HEK293 (cell line): ENCODE measurements around the gene FAM229B.

Experiments used
- CTCF ChIA-PET: fragments of 350-600 bp; formaldehyde crosslinking; extraction: SDS; loops from one replicate; lab custom pipeline; 2021; ENCODE audit warnings: antibody characterized with exemption; lab: Yijun Ruan, JAX
- POLR2A ChIA-PET: fragments of 300-600 bp; formaldehyde crosslinking; extraction: SDS; loops from one replicate; lab custom pipeline; 2020; ENCODE audit warnings: antibody characterized with exemption, inconsistent platforms; lab: Yijun Ruan, JAX
- H3K27ac ChIP-seq: fragments of 200-500 bp; sonication (Bioruptor generic); 2 replicates; pipeline ENCODE4 v1.5.1; 2014; ENCODE audit warnings: low read depth, low read length, control low read depth, inconsistent platforms; ENCODE audit errors: extremely low read depth
- H3K36me3 ChIP-seq, 2 experiments: fragments of 200-500 bp in 1 of 2; sonication (Bioruptor generic) in 1 of 2; 1 replicate in 1 of 2; 2 replicates in 1 of 2; pipeline ENCODE4 v1.5.1; 2014 to 2017; ENCODE audit warnings: inconsistent platforms in 2 of 2, low read length in 2 of 2; ENCODE audit not compliant: control insufficient read depth in 2 of 2, insufficient read depth in 1 of 2
- H3K4me1 ChIP-seq: fragments of 200-500 bp; sonication (Bioruptor generic); 2 replicates; pipeline ENCODE4 v1.5.1; 2014; ENCODE audit warnings: mild to moderate bottlenecking, low read length, inconsistent platforms; ENCODE audit not compliant: control insufficient read depth, insufficient read depth
- H3K4me3 ChIP-seq: 2 replicates; pipeline ENCODE4 v1.5.1; 2011; ENCODE audit warnings: low read depth, mild to moderate bottlenecking, control low read depth, low read length, moderate library complexity
- H3K9me3 ChIP-seq: fragments of 200-500 bp; sonication (Bioruptor generic); 2 replicates; pipeline ENCODE4 v1.5.1; 2014; ENCODE audit warnings: low read depth, low read length, inconsistent platforms; ENCODE audit not compliant: control insufficient read depth, insufficient read depth
- HOXC10 ChIP-seq: sonication (generic); formaldehyde crosslinking; IDR thresholded peaks from 2 replicates; pipeline ENCODE4 v1.8.1; 2023; ENCODE audit warnings: mild to moderate bottlenecking, missing genetic modification reagents
- MZF1 ChIP-seq: fragments of 450-650 bp; formaldehyde crosslinking; IDR thresholded peaks from 2 replicates; pipeline ENCODE4 v1.5.1; 2017; ENCODE audit warnings: missing biosample characterization, missing genetic modification characterization, borderline replicate concordance
- TRIM28 ChIP-seq: IDR thresholded peaks from 2 replicates; pipeline ENCODE4 v1.6.1; 2011; ENCODE audit warnings: low read length, control low read depth, borderline replicate concordance
- ZBTB11 ChIP-seq: fragments of 450-650 bp; formaldehyde crosslinking; conservative IDR thresholded peaks from 2 replicates; pipeline ENCODE4 v1.5.1; 2016; ENCODE audit warnings: low read depth, missing biosample characterization, missing genetic modification characterization
- ZBTB17 ChIP-seq: fragments of 450-650 bp; formaldehyde crosslinking; IDR thresholded peaks from 2 replicates; pipeline ENCODE4 v1.5.1; 2016; ENCODE audit warnings: missing biosample characterization, missing genetic modification characterization
- ZBTB21 ChIP-seq: fragments of 450-650 bp; formaldehyde crosslinking; IDR thresholded peaks from 2 replicates; pipeline ENCODE4 v1.5.1; 2017; ENCODE audit warnings: missing biosample characterization, missing genetic modification characterization
- ZFHX2 ChIP-seq: fragments of 450-650 bp; formaldehyde crosslinking; conservative IDR thresholded peaks from 2 replicates; pipeline ENCODE4 v1.5.1; 2016; ENCODE audit warnings: missing biosample characterization, missing genetic modification characterization
- ZIC2 ChIP-seq: fragments of 450-650 bp; formaldehyde crosslinking; IDR thresholded peaks from 2 replicates; pipeline ENCODE4 v1.5.1; 2016; ENCODE audit warnings: missing biosample characterization, missing genetic modification characterization
- ZNF133 ChIP-seq: fragments of 450-650 bp; formaldehyde crosslinking; IDR thresholded peaks from 2 replicates; pipeline ENCODE4 v1.5.1; 2016; ENCODE audit warnings: missing biosample characterization, missing genetic modification characterization
- ZNF157 ChIP-seq: fragments of 450-650 bp; formaldehyde crosslinking; IDR thresholded peaks from 2 replicates; pipeline ENCODE4 v1.5.1; 2016; ENCODE audit warnings: missing biosample characterization, missing genetic modification characterization
- ZNF169 ChIP-seq: fragments of 450-650 bp; formaldehyde crosslinking; IDR thresholded peaks from 2 replicates; pipeline ENCODE4 v1.5.1; 2016; ENCODE audit warnings: missing biosample characterization, missing genetic modification characterization
- ZNF239 ChIP-seq: fragments of 450-650 bp; formaldehyde crosslinking; IDR thresholded peaks from 2 replicates; pipeline ENCODE4 v1.5.1; 2016; ENCODE audit warnings: missing biosample characterization, missing genetic modification characterization
- ZNF292 ChIP-seq: fragments of 450-650 bp; formaldehyde crosslinking; IDR thresholded peaks from 2 replicates; pipeline ENCODE4 v1.5.1; 2016; ENCODE audit warnings: low read depth, missing biosample characterization, missing genetic modification characterization, borderline replicate concordance
- ZNF335 ChIP-seq: fragments of 450-650 bp; formaldehyde crosslinking; conservative IDR thresholded peaks from 2 replicates; pipeline ENCODE4 v1.5.1; 2016; ENCODE audit warnings: missing biosample characterization, missing genetic modification characterization
- ZNF350 ChIP-seq: fragments of 450-650 bp; formaldehyde crosslinking; IDR thresholded peaks from 2 replicates; pipeline ENCODE4 v1.5.0; 2017; ENCODE audit warnings: missing biosample characterization, mild to moderate bottlenecking, missing genetic modification characterization
- ZNF366 ChIP-seq: fragments of 450-650 bp; formaldehyde crosslinking; conservative IDR thresholded peaks from 2 replicates; pipeline ENCODE4 v1.5.1; 2016; ENCODE audit warnings: missing biosample characterization, missing genetic modification characterization
- ZNF37A ChIP-seq: fragments of 450-650 bp; IDR thresholded peaks from 2 replicates; pipeline ENCODE4 v1.5.1; 2018; ENCODE audit warnings: missing biosample characterization, missing genetic modification characterization
- ZNF404 ChIP-seq: fragments of 450-650 bp; formaldehyde crosslinking; IDR thresholded peaks from 2 replicates; pipeline ENCODE4 v1.5.1; 2017; ENCODE audit warnings: missing biosample characterization, missing genetic modification characterization
- ZNF501 ChIP-seq: fragments of 450-650 bp; formaldehyde crosslinking; IDR thresholded peaks from 2 replicates; pipeline ENCODE4 v1.5.1; 2016; ENCODE audit warnings: missing biosample characterization, missing genetic modification characterization
- ZNF560 ChIP-seq: fragments of 450-650 bp; formaldehyde crosslinking; IDR thresholded peaks from 2 replicates; pipeline ENCODE4 v1.5.1; 2017; ENCODE audit warnings: missing biosample characterization, missing genetic modification characterization, borderline replicate concordance
- ZNF707 ChIP-seq: fragments of 450-650 bp; formaldehyde crosslinking; IDR thresholded peaks from 2 replicates; pipeline ENCODE4 v1.5.1; 2016; ENCODE audit warnings: missing biosample characterization, missing genetic modification characterization
- ZNF776 ChIP-seq: fragments of 450-650 bp; formaldehyde crosslinking; IDR thresholded peaks from 2 replicates; pipeline ENCODE4 v1.5.0; 2017; ENCODE audit warnings: missing biosample characterization, missing genetic modification characterization, borderline replicate concordance
- ZNF777 ChIP-seq: fragments of 450-650 bp; formaldehyde crosslinking; IDR thresholded peaks from 2 replicates; pipeline ENCODE4 v1.5.1; 2017; ENCODE audit warnings: missing biosample characterization, missing genetic modification characterization, borderline replicate concordance
- ZNF837 ChIP-seq: fragments of 450-650 bp; formaldehyde crosslinking; IDR thresholded peaks from 2 replicates; pipeline ENCODE4 v1.5.1; 2016; ENCODE audit warnings: missing biosample characterization, missing genetic modification characterization
- ZSCAN16 ChIP-seq: fragments of 450-650 bp; formaldehyde crosslinking; IDR thresholded peaks from 2 replicates; pipeline ENCODE4 v1.5.1; 2016; ENCODE audit warnings: missing biosample characterization, missing genetic modification characterization

Gene FAM229B

GRCh38 chr6:112118034-112118433 is 30.6 kb downstream of the FAM229B start:
- Histone ChIP-seq H3K4me3 (no peak overlapping the region), H3K9me3 (no peaks in the 10 kb centered on the region), H3K4me1 (no peaks in the 10 kb centered on the region), H3K27ac (no peak overlapping the region), H3K36me3 (peaks cover 0 to 4% of the 10 kb centered on the region in 2 experiments; a peak in 1 of 3 replicates)
- TF ChIP-seq ZNF157 (tag by site-specific recombination) (no peak), ZIC2 (tag by site-specific recombination) (no peak), ZNF366 (tag by site-specific recombination) (no peak), ZNF707 (no peak), ZNF292 (tag by site-specific recombination) (no peak), ZNF169 (no peak), ZNF335 (tag by site-specific recombination) (no peak), ZNF837 (tag by site-specific recombination) (no peak), ZNF777 (tag by site-specific recombination) (no peak), MZF1 (tag by site-specific recombination) (no peak), ZBTB11 (tag by site-specific recombination) (no peak), TRIM28 (no peak), ZNF560 (tag by site-specific recombination) (no peak), ZBTB21 (tag by site-specific recombination) (no peak), ZNF350 (tag by site-specific recombination) (no peak), HOXC10 (CRISPR knock-in tag) (no peak), ZNF776 (tag by site-specific recombination) (no peak)
- ChIA-PET CTCF (no interaction called here), POLR2A (no interaction called here)

- H3K36me3 ChIP-seq: peaks cover 0 to 4% of the 10 kb centered on the region in 2 experiments; a peak in 1 of 3 replicates
- no peaks in the 10 kb centered on the region for H3K9me3 ChIP-seq
- no peak for TF ChIP-seq ZFHX2 (tag by site-specific recombination)
- TF ChIP-seq ZBTB17 (tag by site-specific recombination): no peak
- no peak for TF ChIP-seq ZIC2 (tag by site-specific recombination)
- no peak for TF ChIP-seq ZNF37A (tag by site-specific recombination)
- TF ChIP-seq ZNF239: no peak
- TF ChIP-seq ZNF404: no peak
- TF ChIP-seq ZSCAN16 (tag by site-specific recombination): no peak
- no peak for TF ChIP-seq ZNF501
- TF ChIP-seq ZNF335 (tag by site-specific recombination): no peak
- no peak for TF ChIP-seq ZNF133 (tag by site-specific recombination)
- H3K27ac ChIP-seq: no peak overlapping the region
- POLR2A ChIA-PET: no interaction called here
- H3K4me1 ChIP-seq: no peaks in the 10 kb centered on the region
- no peak overlapping the region for H3K4me3 ChIP-seq
- CTCF ChIA-PET: interaction anchor here (0.6 kb wide), 1 partner anchor 215 kb away, joined by 4 read pairs; no protein-coding TSS in a partner anchor
Observed at GRCh38 chr6:112122756-112123155, 35.4 kb downstream of the FAM229B start.
